Activated CD4-positive, alpha-beta T cell treated with anti-CD3 and anti-CD28 coated beads for 1 hour (primary cell): ENCODE data around the gene BMP5.

Experiments
- DNase-seq: peaks from one replicate; pipeline ENCODE4 v3.0.0-alpha.2; 2020

BMP5 gene

GRCh38 chr6:55705451-55706440 is 169.6 kb downstream of the BMP5 start:
- DNase-seq: no peak

- DNase-seq: no peak
These were observed 171.0 kb downstream of the BMP5 start for GRCh38 chr6:55704421-55704820.
